HG03280 (cell line): ENCODE data around the gene A2M.

Experiments used
- ATAC-seq: cut with Tn5 transposase; IDR thresholded peaks from one replicate; pipeline ENCODE4 v1.9.1; 2021; ENCODE audit warnings: mild to moderate bottlenecking, moderate library complexity; ENCODE audit not compliant: unreplicated experiment

The A2M gene

DNA sequence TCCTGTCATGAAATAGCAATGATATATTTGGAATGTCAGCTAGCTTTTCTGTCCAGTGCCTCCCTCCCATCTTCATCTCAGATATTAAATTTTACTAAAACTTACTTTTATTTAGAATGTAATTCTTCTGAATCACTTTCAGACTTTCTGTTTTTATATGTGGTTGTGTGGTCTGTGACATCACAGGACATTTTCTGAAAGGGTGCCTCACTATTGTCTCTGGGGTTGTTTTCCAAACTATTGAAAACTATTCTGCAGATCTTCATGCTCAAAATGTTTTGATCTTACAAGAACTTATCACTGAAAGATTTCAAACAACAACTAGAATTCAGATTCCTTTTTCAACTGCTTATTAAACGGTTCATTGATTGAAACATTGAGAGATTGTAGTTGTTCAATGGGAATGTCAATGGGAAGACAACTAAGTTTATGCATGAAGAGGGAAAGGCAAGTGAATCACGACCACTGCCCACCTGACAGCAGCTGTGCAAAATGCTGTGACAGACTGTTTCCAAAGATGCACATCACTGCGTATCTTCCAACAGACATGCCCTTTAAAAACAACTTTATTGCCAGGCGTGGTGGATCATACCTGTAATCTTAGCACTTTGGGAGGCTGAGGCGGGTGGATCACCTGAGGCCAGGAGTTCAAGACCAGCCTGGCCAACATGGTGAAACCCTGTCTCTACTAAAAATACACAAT lies 75.1 kb downstream of the A2M start:
- ATAC-seq, result no peak

DNA sequence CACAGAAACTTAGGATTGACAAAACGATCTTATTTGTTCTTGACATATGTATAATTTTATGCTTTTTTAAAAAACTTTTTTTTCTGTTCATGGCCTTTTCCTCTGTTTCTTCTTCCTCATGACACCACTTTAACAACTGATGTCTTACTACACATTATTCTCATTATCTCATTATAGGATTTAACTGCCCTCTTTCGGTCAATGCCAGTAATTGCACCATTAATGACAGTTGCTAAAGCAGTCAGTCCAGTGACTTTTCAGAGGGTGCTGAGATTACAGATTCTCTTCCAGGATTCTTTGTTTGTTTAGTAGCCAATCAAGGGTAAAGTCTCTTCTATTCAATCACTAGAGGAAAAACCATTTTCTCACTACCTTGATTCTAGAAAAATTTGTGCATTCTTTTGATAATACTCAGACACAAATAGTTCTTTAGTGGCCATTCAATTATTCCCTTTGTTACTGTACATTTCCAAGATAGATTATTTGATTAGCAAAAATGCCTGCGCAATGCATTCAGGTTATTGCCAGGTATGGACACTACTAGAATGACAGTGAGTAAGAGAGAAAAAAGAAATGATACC lies 76.2 kb downstream of the A2M start:
- peak; percentile 60 for ATAC-seq

DNA sequence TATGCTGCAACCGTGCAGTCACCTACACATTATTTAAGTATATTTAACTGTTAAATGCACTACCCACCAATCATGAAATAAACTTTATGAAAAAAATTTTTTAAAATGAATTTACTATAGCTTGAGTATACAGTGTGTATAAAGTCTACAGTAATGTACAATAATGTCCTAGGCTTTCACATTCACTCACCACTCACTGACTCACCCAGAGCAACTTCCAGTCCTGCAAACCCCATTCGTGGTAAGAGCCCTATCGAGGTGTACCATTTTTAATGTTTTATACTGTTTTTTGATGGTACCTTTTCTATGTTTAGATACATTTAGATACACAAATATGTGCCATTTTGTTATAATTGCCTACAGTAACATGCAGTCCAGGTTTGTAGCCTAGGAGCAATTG lies 78.3 kb downstream of the A2M start:
- no peak for ATAC-seq

DNA sequence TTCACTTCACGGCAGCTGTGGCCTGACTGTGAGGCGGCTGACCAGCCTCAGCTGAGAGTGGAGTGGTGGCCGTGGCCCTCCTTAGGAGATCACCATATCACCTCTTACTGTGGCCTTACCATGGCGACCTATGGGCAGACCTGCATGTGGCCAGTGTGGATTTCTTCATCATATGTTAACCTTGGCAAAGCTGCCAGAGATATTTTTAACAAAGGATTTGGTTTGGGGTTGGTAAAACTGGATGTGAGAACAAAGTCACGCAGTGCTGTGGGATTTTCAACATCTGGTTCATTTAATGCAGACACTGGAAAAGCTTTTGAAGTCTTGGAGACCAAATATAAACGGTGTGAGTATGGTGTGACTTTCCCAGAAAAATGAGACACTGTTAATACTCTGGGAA lies 79.5 kb downstream of the A2M start:
- no peak for ATAC-seq

DNA sequence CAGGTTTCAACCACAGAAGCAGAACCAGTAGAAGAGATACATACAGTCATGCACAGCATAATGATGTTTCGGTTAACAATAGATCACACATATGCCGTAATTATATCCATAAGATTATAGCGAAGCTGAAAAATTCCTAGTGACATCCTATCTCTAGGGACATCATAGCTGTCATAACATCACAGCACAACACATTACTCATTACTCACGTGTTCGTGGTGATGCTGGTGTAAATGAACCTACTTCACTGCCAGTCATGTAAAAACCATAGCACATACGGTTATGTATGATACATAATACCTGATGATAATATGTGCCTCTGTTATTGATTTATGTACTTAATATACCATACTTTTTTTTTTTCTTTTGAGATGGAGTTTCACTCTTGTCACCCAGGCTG lies 81.6 kb downstream of the A2M start:
- ATAC-seq, result no peak

DNA sequence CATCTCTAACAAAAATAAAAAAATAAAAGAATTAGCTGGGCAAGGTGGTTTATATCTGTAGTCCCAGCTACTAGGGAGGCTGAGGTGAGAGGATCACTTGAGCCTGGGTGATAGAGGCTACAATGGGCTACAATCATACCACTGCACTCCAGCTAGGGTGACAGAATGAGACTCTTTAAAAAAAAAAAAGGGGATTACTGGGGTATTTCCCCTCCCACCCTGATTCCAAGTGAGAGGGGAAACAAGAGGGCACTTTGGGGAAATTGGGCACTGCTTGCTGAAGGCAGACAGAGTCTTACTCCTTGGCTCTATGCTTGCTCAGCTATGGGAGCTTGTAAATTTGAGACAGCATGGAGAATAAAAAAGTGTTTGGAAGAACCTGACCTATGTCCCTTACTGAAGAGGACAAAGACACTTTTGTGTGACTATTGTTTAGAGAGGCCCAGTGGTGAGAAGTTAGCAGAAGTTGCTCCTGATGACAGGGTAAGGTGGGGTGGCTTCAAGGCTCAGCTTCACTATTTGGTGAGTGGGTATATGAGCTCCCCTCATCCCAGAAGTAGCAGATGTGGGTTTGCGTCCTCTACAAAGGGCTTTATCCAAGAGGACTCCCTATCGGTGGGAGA lies 82.3 kb downstream of the A2M start:
- ATAC-seq, result no peak

DNA sequence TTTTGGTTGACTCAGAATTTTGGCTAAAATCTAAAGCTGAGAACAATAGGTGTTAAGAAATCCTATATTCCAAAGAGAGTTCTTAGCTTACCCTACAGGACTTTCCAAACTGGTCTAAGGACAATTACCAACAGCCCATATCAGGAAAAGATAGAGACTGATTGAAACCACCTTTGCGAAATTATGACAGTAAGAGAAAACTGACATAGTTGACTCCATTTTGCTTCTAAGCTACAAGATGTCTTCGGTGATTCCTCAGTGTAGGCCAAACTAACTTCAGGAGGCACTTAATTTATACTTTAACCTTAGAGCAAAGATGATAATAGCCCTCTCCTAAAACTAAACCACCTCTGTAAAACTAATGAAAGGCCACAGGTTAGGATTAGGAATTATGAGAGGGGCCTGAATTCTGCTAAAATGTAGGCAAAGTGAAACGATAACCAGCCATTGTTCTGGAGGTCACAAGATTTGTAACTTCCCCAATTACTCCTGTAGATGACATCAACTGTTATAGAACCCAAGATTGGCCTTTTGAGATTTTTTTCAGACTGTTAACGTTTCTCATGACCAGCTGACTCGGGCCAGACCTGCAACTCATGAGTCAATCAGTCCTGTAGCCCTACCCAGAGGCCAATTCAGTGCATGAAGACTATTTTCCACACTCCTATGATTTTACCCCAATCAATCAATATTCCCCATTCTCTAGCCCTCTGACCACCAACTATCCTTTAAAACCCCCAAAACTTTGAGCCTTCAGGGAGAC lies 83.3 kb downstream of the A2M start:
- no peak for ATAC-seq

DNA sequence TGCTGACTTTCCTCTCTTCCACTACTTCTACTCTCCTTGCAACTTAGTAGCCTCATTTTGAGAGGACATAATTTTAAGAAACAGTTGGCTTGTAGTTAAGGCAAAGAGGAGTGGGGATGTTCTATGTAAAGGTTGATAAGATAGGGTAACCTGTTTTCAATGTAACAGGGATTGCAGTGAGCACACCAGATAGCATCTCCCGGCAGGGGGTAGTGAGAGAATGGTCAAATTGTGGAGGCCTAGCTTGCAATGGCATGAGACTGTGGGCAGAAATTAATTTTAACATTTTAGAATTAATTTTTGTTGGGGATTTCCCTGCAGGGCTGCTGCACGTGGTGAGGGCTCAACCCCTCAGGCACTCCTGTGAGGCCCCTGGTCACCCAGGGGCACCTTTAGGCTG lies 84.9 kb downstream of the A2M start:
- ATAC-seq, result no peak

DNA sequence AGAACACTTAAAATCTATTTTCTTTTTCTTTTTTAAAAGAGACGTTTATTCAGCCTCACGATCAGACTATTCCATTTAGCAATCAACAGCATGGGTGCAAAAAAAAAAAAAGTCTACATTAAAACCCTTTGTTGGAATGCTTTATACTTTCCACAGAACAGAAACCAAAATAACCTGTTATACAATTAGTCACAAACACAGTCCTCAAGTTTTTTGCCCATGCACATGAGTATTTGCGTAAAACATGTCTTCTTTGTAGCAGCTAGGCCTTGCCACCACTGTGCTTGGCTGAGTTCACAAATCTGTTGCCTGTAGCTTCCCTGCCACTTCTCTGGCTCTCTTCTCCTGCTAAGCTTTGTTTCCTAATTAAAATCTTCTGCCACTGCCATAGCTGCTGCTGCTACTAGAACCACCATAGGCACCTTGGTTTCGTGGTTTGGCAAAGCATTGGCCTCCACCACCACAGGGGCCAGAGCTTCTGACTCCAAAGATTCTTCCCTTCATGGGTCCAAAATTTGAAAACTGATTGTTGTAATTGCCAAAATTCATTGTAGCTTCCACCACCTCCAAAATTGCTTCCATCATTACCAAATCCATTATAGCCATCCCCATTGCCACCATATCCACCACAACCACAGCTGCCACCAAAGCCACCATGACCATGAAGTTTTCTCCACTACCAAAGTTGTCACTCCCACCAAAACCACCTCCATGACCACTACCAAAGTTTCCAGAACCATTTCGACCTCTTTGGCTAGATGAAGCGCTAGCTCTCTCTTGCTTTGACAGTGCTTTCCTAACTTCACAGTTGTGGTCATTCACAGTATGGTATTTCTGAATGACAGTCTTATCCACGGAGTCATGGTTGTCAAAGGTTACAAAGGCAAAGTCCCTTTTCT lies 88.3 kb downstream of the A2M start:
- ATAC-seq, result no peak

DNA sequence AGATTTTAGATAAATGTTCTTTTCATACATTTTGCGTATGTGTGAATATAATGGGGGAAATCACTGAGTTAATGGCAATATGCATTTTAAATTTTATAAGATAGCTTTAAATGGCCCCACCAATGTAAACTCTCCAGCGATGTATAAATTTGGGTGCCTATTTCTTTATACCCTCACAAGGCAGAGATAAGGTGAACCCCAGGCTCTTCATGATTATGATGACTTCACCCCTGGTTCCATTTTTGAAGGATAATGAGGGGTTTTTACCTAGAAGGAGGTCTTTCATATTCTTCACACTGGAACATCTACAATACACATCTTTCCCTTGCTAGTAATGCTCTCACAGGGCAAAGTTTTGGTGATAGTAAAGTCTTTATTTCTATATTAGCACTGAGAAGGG lies 91.2 kb downstream of the A2M start:
- no peak for ATAC-seq

DNA sequence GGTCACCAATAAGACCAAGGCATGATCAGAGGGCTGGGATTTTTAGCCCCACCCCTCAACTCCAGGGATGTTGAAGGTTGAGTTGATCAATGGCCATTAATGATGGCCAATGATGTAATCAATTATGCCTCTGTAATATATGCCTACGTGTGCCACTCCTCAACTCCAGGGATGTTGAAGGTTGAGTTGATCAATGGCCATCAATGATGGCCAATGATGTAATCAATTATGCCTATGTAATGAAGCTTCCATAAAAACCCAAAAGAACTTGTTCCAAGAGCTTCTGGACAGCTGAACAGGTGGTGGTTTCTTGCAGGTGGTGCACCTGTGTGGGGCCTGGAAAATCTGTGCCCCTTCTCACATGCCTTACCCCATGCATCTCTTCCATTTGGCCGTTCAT lies 93.1 kb downstream of the A2M start:
- ATAC-seq, result no peak
